ENCODE measurements around the gene NTM.

Gene NTM

DNA sequence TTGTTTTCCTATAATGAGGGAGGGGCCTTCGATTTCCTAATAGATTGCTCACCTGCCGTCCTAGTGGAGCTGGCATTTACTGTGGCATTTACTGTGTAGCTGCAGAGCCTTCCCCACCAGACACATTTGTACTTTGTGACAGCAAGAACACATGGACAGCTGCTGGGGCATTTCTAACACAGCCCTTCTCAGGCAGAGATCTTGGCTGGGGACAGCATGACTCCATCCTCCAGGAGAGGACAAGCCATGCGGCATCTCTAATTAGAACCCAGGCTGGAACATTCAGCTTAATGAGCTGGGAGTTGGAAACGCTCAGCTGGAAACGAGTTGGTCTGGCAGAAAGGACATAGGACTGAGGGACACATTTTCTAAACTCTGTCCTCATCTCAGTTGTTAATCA, 887.5 kb downstream of the NTM start:
- DNase-seq: no peak

DNA sequence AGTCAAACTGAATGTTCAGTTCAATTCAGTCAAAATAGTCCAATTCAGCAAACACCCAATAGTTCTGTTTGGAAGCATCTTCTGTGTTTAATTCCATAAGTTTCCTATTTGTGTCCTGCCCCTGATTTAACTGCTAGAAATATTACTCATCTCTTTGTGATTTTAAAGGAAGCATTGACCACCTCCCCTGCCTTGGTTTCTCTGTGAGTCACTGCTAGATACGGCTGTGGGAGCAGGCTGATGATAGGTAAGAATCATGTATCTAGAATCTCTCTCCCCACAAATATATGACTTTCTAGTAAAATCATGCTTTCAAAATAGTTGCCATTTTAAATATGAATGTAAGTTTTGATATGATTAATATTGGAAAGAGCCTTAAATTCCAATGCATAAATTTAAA, 888.5 kb downstream of the NTM start:
- no peak for DNase-seq

DNA sequence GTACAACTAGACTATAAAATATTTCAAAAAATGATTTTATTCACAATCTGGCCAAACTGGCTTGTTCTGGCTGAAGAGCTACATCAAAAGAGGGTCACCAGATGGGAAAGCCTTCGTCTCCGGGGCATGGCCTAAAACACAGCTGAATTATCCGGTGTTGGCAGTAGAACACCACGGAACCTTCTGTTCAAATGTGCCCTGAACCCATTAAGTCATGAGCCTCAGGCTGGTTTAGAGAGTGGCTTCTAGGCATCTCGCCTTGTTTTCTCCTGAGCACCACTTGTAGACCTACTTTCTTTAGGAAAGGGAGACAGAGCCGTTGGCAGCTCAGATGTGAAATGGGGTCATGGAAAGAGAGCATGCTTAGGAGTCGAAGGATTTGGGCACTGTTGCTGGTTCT, 890.2 kb downstream of the NTM start:
- no peak for DNase-seq

DNA sequence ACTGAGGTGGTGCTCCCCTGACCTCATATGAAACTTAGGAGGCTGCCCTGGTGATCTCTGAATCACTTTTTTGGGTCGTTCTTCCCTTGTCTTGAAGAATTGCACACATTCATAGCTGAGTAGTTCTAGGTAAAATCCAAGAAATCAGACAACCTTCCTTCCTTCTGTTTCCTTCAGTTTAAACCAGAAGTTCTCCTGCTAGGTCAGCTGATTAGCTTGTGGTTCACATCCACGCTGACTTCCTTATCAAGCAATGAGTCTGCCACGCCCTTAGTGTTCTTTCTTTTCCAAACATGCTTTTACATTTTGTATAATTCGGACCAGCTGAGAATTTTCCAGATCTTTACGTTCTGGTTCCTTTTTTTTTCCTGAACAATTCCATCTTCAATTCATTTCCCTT, 892.8 kb downstream of the NTM start:
- DNase-seq: no peak

DNA sequence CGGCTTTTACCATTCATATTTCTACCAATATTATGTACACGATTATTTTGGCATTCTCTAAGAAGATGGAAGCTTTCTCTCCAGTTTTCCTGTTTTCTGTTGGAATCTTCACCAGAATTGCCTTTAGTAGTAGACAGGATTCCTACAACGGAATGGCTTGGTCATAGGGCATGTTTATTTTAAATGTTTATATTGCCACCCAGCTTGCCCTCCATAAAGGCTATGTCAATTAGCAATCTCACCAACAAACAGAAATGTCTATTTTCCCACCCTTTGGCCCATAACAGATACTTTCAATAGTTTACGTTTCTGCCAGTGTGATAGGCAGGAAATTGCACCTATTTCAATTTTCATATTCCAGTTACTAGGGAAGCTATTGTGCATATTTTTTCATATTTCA, 893.5 kb downstream of the NTM start:
- no peak for DNase-seq

DNA sequence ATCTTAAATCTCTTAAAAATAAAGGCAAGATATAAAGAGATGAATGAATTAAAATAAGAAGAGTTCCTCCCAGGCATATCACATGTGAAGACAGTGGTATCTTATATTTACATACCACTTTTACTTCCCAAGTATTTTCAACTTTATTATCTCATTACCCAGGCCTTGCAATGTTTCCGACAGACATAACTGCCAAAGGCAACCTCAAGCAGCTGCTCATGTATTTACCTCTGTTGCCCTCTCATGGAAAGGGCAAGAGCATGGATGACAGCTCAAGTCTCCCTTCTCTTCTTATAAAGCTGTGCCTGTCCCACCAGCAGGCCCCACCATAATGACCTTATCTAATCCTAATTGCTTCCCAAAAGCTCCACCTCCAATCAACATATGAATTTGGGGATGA, 894.2 kb downstream of the NTM start:
- DNase-seq: no peak

- DNase-seq: no peak
Observed at GRCh38 chr11:132278801-132279574, 908.6 kb downstream of the NTM start.

- no peak for DNase-seq
Observed at GRCh38 chr11:132284048-132284447, 913.6 kb downstream of the NTM start.

DNA sequence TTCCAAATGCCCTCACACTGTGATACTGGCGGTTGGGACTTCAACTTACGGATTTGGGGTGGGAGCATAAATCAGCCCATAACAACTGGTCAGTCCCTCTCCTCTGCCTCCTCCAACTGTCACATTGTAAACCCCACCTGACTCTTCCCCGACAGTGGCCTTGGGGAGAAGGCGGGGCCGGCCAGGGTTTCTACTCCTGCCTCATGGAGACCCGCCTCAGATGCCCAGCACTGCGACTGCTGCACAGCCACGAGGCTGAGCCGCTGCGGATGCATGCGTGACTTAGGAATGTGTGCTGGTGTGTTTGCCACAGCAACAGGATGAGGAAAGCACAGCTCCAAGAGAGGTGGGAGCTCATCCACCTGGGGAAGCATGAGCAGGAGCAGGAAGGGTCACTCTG, 914.2 kb downstream of the NTM start:
- DNase-seq: no peak

DNA sequence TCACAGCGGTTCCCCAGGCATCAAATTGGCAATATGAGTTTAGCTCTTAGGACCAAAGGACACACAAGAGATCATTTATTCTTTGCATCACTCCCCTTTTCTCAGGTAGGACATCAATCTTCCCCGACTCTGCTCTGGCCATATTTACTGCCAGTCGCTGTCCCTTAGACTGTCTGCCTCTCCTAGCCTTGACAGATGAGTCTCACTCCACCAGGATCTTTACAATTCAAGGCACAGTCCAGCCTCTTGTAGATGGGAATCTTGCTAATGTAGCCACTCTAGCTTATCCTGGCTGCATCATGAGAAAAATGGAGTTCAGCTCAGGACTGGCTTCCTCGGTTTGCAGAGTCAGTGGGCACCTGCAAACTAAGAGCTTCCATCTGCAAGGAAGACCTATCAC, 915.2 kb downstream of the NTM start:
- DNase-seq: no peak

DNA sequence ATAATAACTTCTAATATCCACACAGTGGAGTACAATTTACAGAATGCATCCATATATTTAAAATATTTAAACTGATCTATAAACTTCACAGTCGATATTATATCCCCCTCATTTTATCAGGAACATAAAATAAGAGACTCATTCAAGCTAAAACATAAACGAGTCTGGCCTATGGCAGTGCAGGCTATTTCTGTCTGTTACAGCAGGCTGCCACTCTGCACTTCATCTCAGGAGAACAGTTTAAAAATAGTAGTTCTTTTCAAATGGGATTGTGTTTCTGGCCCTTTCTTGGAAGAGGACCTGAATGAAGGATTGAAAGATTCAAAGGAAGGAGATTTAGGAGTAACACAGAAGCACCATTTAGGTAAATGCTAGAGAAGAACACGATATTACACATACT, 915.7 kb downstream of the NTM start:
- no peak for DNase-seq

DNA sequence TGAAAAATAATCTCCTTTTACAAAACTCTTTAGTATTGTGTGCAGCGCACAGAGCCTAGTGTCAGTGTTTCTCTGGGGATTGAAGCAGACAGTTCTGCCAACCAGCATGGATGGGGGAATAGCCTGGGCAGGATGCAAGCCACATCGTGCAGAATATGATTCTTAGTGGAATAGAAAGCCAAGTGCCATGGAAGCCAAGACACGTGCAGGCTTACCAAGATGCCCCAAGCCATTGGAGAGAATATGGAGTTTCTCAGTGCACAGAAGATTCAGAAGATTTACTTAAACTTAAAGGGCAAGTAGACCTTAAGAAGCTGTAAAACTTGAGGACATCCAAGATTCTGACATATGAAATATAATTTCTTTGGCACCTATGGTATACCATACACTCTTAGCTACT, 917.6 kb downstream of the NTM start:
- no peak for DNase-seq

DNA sequence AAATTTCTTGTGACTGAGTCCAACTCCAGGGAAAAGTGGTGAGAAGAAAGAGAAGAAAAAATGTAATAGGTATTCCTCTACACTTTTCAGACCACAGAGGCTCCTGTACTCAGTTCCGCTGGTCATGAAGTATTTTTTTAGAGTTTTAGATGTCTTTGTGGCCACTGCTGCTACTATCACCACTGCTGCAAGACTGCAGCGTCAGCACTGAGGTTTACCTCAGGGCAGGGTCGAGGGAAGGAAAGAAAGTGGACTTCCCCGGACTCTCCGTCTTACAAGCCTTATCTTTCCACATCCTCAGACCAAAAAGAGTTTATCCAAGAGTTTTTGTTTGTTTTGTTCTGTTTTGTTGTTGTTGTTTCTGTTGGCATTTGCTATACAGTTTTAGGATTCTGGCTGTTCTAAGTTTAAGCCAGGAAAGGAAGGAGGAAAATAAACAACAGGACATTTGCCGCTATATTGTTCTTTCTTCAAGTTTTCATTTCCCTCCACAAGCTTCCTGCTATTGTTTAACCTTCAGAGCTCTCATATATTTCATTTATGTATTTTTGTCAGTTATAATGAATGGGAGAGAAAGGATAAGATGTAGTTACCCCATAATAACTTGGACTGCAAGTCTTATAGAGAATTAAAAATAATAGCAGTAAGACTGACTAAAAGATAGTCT, 919.3 kb downstream of the NTM start:
- no peak for DNase-seq

DNA sequence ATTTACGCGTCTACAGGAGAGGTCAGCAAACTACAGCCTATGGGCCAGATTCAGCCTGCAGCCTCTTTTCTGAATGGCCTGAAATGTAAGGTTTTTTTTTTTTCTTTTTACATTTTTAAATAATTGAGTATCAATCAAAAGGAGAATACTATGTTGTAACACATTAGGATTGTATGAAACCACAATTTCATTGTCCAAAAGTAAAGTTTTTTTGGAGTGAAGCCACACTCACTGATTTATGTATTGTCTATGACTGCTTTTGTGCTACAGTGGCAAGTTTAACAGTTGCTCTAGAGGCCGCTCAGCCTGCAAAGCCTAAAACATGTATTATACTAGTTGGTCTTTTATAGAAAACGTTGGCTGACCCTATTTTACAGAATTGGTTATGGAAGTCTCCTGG, 923.2 kb downstream of the NTM start:
- no peak for DNase-seq

GRCh38 chr11:132296946-132297610, 926.7 kb downstream of the NTM start:
- no peak for DNase-seq

GRCh38 chr11:132298357-132298756, 927.9 kb downstream of the NTM start:
- no peak for DNase-seq

DNA sequence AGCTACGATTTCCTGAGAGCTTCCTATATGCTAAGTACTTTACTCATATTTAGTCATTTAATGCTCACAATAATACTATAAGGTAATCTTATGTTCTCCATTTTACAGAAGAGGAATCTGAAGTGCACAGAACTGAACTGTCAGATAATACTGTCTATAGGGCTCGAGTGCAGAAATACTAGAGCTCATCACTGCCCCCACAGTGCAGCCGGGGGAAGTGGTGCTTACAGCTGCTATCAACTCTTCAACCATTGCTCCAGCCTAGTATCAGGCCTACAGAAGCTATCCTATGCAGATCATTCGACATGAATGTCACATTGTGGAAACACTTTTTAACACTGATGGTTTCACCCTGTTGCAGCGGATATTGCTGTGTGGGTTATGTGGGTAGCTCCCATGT, 929.9 kb downstream of the NTM start:
- DNase-seq: no peak

DNA sequence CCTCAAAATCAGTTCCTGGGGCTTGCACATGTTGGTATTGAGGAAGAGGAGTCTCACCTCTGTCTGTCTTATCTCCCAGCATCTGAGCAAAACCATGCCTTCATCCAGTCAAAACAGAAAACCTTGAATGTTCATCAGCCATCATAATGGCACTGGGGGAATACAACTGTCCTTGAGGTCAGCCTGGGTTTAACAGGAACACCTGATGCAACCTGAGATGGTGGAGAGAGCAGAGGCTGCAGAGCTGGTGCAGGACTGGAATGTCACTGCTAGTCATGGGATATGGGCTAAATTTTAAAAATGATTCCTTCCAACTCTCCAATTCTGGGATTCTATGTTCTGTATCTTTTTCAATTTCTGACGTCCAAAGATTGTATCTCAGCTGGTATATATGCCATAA, 931.0 kb downstream of the NTM start:
- DNase-seq: no peak

DNA sequence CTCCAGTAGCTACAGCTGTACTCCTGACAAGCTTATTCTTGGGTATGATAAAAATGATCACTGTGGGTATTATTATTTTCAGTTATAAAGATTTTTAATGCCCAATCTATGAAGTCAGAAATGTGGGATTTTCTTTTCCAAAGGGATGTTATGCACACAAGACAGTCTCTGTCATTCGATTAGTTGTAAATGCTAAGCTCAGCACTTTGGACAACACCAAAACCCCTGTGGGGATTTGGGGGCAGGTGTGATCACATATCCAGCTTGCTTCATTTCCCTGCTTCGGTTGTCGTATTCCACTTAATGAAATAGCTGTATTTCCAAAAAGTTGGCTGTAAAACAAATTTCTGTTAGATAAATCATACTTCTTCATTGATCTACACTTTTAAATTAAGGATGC, 931.5 kb downstream of the NTM start:
- no peak for DNase-seq

DNA sequence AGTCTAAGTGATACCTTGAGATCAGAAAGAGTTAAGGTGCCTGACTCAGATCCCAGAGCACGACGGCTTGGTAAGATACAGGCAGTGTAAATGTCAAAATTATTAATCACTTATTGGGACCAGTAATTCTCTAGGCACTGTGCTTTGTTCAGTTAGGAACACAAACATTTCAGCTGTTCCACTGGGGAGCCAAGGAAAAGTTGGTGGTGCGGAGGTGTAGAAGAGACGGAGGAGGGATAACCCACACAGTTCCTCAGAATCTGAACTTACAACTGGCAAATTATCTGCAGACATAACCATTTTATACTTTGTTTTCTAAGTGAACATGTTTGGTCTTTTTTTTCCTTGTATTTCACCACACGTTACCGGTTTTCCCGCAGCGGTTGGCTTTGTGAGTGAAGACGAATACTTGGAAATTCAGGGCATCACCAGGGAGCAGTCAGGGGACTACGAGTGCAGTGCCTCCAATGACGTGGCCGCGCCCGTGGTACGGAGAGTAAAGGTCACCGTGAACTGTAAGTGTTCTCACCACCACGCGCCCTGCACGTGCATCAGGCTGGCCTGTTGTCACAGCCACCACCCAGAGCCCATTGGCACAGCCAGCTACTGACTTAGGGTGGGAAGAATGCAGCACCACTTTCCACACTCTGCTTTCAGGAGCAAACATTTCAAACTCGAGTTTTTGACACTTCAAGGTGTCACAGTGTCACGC, 937.0 kb downstream of the NTM start:
- DNase-seq: no peak

- DNase-seq: no peak
Observed at GRCh38 chr11:132310390-132311375, 940.3 kb downstream of the NTM start.

DNA sequence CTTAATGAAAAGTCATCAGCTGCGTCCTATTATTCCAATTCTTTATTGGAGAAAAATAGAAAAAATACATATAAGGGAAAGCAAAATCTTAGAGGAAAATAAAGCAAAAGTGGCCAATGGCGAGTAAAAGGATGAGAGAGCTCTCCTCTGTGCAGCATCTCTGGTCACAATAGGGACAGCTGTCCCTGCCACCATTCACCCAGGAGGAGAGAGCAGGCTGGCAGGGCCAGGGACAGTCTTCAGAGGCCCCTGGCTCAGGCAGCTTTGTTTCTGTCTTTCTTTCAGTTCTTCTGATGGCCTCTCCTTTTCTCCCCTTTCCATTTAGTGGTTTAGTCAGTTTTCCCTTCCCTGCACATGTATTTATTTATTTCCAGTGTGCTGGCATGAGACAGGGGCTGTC, 941.3 kb downstream of the NTM start:
- no peak for DNase-seq

Measured in inflammatory macrophage treated with lipopolysaccharide for 1 hour (primary cell).